IPS-18a (cell line): ENCODE results near the gene NRCAM.

Experiments
- H3K27ac ChIP-seq: one replicate; pipeline ENCODE4 v1.5.1; 2013; ENCODE audit warnings: low read length
- H3K27me3 ChIP-seq: one replicate; pipeline ENCODE4 v1.6.1; 2013; ENCODE audit warnings: mild to moderate bottlenecking, low read length; ENCODE audit not compliant: control insufficient read depth, insufficient read depth
- H3K36me3 ChIP-seq: one replicate; pipeline ENCODE4 v1.6.1; 2013; ENCODE audit warnings: low read depth, low read length; ENCODE audit not compliant: control insufficient read depth
- H3K4me1 ChIP-seq: one replicate; pipeline ENCODE4 v1.6.1; 2013; ENCODE audit warnings: low read depth, low read length; ENCODE audit not compliant: control insufficient read depth
- H3K4me3 ChIP-seq: one replicate; pipeline ENCODE4 v1.5.1; 2013; ENCODE audit warnings: low read length
- H3K9ac ChIP-seq: one replicate; pipeline ENCODE4 v1.6.1; 2013; ENCODE audit warnings: mild to moderate bottlenecking, low read length, moderate library complexity
- H3K9me3 ChIP-seq: one replicate; pipeline ENCODE4 v1.6.1; 2013; ENCODE audit warnings: low read depth, low read length; ENCODE audit not compliant: control insufficient read depth

The NRCAM gene

DNA sequence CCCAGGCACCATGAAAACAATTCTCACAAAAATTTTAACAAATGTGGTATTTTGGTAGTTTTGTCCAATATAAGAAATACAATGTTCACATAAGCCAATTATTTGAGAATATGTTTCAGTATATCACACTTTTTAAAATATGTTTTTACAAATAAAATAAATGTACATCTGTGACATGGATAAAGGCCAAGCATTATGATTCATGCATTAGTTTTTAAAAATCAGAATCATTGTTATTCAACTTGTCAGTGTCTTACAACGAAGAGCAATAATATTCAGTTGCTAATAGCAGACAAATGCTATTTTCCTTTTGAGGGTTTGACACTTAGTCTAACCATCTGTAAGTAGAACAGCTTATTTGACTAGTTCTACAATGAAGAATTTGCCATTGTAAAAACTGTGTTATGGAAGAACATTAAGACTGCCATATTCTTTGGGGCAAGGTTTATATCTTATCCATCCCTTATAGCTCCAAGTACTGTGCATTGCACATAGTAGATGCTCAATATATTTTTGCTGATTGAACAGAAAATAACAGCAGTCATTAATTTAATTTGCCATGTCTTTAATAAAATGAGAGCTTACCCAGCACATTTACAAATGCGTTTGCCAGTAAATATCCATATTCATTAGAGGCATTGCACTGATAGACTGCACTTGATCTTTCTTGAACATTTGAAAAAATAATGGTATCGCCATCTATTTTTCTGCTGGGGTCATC, 258.7 kb downstream of the NRCAM start:
- H3K27ac ChIP-seq: no peak overlapping the region
- no peaks in the 10 kb centered on the region for H3K9me3 ChIP-seq

DNA sequence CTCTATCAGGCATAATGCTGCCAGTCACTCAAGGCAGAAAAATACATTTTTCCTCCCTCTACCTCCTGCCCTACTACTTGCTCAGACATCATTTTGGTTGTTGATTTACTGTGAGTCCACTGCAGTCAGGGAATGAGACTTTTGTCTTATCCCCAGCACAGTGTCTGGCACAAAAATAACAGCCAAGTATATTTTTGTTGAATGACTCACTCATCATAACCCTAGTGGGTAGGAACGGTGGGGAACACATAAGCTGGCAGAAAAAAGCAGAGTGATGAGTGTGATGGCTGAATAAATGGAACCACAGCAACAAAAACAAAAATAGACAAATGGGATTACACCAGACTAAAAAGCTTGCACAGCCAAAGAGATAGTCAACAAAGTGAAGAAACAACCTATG, 260.2 kb downstream of the NRCAM start:
- H3K36me3 ChIP-seq: no peaks in the 10 kb centered on the region
- no peaks in the 10 kb centered on the region for H3K9me3 ChIP-seq
- H3K4me1 ChIP-seq: peaks cover 3% of the 10 kb centered on the region
- H3K4me3 ChIP-seq: no peak overlapping the region
- H3K9ac ChIP-seq: no peak overlapping the region
- no peak overlapping the region for H3K27ac ChIP-seq
- H3K27me3 ChIP-seq: no peaks in the 10 kb centered on the region

More for the DNA sequence above, 258.7 kb downstream of the NRCAM start:
- Histone ChIP-seq H3K27me3 (no peaks in the 10 kb centered on the region), H3K36me3 (no peaks in the 10 kb centered on the region), H3K9ac (no peak overlapping the region), H3K4me3 (no peak overlapping the region), H3K4me1 (peaks cover 11% of the 10 kb centered on the region)

DNA sequence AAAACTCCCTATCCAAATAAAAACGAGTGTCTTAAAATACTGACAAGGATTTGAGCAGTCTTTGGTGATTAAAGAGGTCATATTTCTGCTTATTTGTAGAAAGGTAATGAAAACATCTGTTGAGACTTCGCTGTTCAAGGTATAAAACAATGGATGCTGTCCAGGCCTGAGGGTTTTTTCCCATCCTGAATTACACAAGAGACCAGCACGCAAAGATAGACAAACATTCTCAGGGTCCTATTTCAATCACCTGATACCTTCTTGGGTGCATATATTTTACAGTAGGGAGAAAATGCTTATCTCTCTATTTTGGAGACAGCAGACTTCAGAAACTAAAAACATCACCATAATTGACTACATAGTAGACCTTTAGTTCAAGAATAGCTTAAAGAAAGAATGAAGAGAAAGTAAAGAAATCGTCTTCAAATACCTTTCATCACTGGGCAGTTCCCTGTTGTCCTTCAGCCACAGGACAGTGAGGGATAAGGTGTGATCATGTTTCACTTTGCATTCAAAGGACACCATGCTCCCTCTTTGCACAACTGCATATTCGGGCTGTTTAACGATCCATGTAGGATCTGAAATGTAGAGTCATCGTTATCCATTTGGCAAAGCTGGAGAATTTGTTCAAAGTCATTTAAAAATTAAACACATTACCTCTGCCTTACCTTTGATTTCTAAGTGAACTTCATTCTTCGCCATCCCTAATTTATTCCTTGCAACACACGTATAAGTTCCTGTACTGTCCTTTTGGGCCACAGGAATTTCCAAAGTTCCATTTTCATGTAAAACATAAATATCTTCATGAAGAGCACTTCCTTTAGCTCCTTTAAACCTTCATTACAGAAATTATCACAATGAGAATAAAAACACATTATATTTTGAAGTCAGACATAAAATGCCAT, 262.4 kb downstream of the NRCAM start:
- no peak overlapping the region for H3K27ac ChIP-seq
- no peaks in the 10 kb centered on the region for H3K27me3 ChIP-seq
- no peak overlapping the region for H3K4me3 ChIP-seq
- H3K9ac ChIP-seq: no peak overlapping the region
- H3K9me3 ChIP-seq: no peaks in the 10 kb centered on the region
- H3K4me1 ChIP-seq: peaks cover 3% of the 10 kb centered on the region
- no peaks in the 10 kb centered on the region for H3K36me3 ChIP-seq

DNA sequence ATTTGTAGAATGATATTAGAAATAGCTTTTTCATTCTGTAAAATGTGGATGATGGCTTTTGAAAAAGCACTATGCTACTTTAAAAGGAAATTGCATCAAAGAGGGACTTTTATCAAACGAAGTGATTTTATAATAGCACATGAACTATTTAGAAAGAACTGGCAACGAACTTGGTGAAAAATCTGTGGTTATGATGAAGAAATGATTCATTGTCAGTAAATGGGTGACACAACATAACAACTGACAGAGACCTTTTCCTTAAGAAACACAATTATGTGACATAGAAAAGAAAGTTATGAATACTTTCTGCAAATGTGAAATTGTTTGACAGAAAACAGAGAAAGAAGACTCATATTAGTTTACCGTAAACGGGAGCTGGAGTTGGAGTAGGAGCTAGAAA, 265.3 kb downstream of the NRCAM start:
- no peaks in the 10 kb centered on the region for H3K9me3 ChIP-seq

DNA sequence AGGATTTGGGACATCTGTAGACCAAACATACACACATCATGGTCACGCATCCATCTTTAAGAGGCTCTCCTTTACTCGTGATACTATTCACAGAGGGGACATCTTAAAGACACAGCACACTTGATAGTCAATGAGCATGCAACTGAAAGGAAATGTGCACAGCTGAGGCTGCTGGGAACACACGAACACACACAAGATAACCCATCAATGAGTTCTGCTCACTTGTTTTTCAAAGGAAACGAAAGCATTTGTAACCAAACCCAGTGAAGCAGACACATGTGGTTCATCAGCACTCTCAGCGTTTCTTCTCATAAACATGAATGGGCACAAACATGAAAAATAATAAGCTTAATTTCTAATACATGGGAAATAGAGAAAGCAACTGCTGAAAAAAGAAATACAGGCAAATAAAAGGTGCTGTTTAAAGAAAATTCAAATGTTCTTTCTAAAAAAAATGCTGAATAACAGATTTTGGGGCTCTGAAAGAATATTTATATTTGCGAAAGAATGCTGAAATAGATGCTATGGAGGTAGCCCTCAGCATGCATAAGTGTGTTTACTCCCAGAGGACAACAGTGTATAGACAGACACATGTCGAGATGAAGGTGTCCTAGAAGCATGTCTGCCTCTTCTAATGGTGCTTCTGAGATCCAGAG, 266.4 kb downstream of the NRCAM start:
- H3K4me1 ChIP-seq: peaks cover 3% of the 10 kb centered on the region
- H3K9ac ChIP-seq: no peak overlapping the region
- H3K36me3 ChIP-seq: no peaks in the 10 kb centered on the region
- no peak overlapping the region for H3K4me3 ChIP-seq
- H3K27ac ChIP-seq: no peak overlapping the region
- no peaks in the 10 kb centered on the region for H3K9me3 ChIP-seq
- H3K27me3 ChIP-seq: no peaks in the 10 kb centered on the region

More for the DNA sequence above, 265.3 kb downstream of the NRCAM start:
- Histone ChIP-seq H3K9ac (no peak overlapping the region), H3K4me1 (peaks cover 3% of the 10 kb centered on the region), H3K27me3 (no peaks in the 10 kb centered on the region), H3K36me3 (no peaks in the 10 kb centered on the region), H3K27ac (no peak overlapping the region), H3K4me3 (no peak overlapping the region)

DNA sequence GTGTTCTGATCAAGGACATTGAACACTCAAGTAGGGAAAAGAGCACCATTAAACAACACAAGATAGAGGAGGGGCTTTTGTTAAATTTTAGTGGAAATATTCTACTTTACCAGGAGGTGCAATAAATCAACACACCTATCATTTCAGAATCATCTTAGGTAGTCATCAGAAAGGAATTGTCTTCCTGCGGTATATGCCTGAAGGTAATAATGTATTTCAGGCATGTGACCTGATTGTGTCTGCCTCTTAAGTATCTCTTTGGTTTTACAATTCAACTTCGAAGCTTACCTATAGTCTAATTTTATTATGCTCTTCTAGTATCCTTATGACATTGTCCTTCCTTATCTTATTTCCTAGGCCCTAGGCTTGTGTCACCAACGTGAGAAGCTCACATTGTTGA, 267.5 kb downstream of the NRCAM start:
- H3K9ac ChIP-seq: no peak overlapping the region
- no peak overlapping the region for H3K4me3 ChIP-seq
- H3K9me3 ChIP-seq: no peaks in the 10 kb centered on the region
- no peaks in the 10 kb centered on the region for H3K27me3 ChIP-seq
- peaks cover 3% of the 10 kb centered on the region for H3K4me1 ChIP-seq
- no peak overlapping the region for H3K27ac ChIP-seq
- H3K36me3 ChIP-seq: no peaks in the 10 kb centered on the region

DNA sequence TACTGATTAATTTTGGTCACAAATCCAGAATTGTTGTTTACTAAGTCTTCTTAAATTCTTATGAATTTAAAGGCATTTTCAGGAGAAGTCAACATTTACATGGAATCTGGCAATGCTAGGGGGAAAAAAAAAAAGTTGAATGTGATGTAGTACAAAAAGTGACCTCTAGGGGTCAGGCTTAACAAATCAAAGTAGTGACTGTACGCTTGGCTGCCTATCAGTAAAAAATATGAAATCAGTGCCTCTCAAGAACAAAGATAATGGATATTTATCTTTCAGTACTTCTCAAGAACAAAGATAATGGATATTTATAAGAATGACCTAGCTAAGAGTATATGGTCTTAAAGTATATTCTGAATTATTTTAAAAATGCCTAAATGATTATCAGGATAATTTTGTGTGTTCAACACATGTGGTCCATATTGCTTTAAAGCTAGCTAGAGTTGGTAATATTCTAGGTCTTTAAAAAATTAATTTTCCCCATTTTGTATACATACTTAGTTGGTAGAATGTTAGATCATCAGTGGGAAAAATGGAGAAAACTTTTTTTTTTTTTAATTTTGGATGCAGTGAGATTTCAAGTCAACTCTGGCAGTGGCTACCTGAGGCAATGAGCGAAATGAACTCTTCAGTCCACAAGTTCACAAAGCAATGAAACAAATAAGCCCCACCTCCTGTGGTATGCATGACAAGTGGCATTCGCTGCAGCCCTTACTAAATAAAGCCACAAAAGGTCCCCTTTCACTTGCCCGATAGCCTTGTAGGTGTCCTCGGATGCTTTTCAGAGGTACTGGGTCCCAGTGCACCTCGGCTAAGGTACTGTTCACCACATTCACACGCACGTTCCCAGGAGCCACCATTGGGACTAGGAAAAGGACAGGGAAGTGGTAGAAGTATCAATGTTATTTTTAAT, 274.9 kb downstream of the NRCAM start:
- Histone ChIP-seq H3K4me3 (peak overlapping the region; percentile 34), H3K4me1 (peaks cover 18% of the 10 kb centered on the region), H3K27ac (no peak overlapping the region), H3K36me3 (no peaks in the 10 kb centered on the region), H3K9ac (peak overlapping the region; percentile 23), H3K9me3 (no peaks in the 10 kb centered on the region), H3K27me3 (no peaks in the 10 kb centered on the region)

DNA sequence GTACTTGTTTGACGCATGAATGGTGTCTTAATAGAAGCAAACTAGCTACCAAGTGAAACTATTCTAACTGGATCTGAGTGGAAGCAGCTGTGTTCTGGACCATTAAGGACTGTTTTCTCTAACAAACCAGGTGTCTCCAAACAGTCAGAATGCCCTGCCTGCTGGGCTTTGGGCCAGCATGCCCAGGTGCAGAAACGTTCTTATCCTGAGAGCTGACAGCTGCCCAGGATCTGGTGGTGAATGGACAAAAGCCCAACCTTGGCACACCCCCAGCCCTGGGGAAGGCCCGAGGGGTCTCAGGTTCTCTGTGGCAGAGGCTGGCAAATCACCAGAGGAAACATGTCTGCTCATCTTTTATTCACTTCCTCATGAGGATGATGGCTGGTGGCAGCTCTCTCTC, 277.8 kb downstream of the NRCAM start:
- H3K4me1 ChIP-seq: peaks cover 18% of the 10 kb centered on the region
- H3K27me3 ChIP-seq: no peaks in the 10 kb centered on the region
- no peak overlapping the region for H3K9ac ChIP-seq
- H3K36me3 ChIP-seq: no peaks in the 10 kb centered on the region
- no peak overlapping the region for H3K27ac ChIP-seq
- H3K4me3 ChIP-seq: no peak overlapping the region
- no peaks in the 10 kb centered on the region for H3K9me3 ChIP-seq

DNA sequence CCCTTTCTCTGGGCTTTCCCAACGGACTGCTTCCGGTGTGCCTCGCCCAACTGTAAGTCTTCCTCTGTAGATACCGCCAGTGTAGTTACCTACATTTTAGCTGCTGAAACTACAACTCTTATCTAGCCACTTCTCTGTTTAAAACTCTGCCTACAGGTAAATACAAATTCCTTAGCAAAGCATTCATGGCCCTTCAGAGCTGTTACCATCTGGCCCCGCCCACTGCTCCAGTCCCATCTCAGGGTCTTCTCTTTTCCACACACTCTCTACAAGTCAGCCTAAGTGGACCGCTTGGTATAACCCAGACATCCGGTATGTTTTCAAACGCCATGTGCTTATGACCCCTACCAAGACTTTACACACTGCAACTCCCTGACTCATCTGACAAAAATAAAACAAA, 285.1 kb downstream of the NRCAM start:
- Histone ChIP-seq H3K9ac (no peak overlapping the region), H3K27me3 (no peaks in the 10 kb centered on the region), H3K36me3 (no peaks in the 10 kb centered on the region), H3K9me3 (no peaks in the 10 kb centered on the region), H3K27ac (no peak overlapping the region), H3K4me3 (no peak overlapping the region), H3K4me1 (no peaks in the 10 kb centered on the region)

DNA sequence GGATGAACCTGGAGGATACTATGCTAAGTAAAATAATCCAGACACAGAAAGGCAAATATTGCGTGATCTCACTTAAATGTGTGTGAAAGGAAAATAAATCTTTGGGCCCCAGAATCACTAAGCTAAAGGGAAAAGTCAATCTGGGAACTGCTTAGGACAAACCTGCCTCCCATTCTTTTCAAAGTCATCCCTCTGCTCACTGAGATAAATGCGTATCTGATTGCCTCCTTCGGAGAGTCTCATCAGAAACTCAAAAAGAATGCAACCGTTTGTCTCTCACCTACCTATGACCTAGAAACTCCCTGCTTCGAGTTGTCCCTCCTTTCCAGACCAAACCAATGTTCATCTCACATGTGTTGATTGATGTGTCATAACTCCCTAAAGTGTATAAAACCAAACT, 286.0 kb downstream of the NRCAM start:
- no peaks in the 10 kb centered on the region for H3K4me1 ChIP-seq
- no peaks in the 10 kb centered on the region for H3K9me3 ChIP-seq
- H3K36me3 ChIP-seq: no peaks in the 10 kb centered on the region
- H3K4me3 ChIP-seq: no peak overlapping the region
- no peak overlapping the region for H3K9ac ChIP-seq
- H3K27ac ChIP-seq: no peak overlapping the region
- no peaks in the 10 kb centered on the region for H3K27me3 ChIP-seq

DNA sequence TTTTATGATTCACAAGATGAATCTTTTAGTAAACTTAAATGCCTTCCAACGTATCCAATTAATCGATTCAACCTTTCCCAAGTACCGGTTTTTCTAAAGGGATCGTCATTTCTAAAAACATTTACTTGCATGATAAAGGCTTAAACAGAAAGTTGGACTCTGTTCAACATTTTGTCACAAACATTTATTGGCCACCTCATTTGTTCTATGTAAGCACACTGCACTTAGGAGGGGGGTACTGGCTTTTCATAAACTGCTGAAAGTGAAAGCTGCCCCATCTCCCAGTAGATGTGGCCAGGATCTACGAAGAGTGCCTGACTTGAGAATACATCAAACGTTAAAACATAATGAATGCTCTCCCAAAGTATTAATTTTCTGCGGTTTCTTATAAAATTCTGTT, 288.8 kb downstream of the NRCAM start:
- H3K9me3 ChIP-seq: no peaks in the 10 kb centered on the region
- H3K27me3 ChIP-seq: no peaks in the 10 kb centered on the region
- H3K4me1 ChIP-seq: no peaks in the 10 kb centered on the region
- H3K4me3 ChIP-seq: no peak overlapping the region
- no peak overlapping the region for H3K27ac ChIP-seq
- no peaks in the 10 kb centered on the region for H3K36me3 ChIP-seq
- no peak overlapping the region for H3K9ac ChIP-seq
